HL-60 (cell line): ENCODE data around the gene MTFR2.
A peak's percentile ranks its signal among the peaks of the same experiment; 100 is the strongest.

ENCODE experiments used
- DNase-seq, 2 experiments: peaks; one replicate each; pipeline ENCODE4 v3.0.0-alpha.2; 2010 to 2020; ENCODE audit warnings: low read depth in 1 of 2, low spot score in 1 of 2
- H3K27ac ChIP-seq: fragments of 250-450 bp; sonication (Bioruptor Pico); replicated peaks from 2 replicates; pipeline ENCODE4 v1.5.1; 2020; ENCODE audit warnings: mild to moderate bottlenecking, moderate library complexity
- H3K27me3 ChIP-seq: fragments of 250-450 bp; sonication (Bioruptor Pico); 2 replicates; pipeline ENCODE4 v1.5.1; 2021; ENCODE audit warnings: mild to moderate bottlenecking, moderate library complexity; ENCODE audit not compliant: insufficient read depth, poor library complexity, severe bottlenecking
- H3K4me3 ChIP-seq: replicated peaks from 2 replicates; pipeline ENCODE4 v1.5.1; 2011; ENCODE audit warnings: mild to moderate bottlenecking, control low read depth, low read length; ENCODE audit not compliant: insufficient read depth
- GABPA ChIP-seq: IDR thresholded peaks from 2 replicates; pipeline ENCODE4 v1.6.1; 2012; ENCODE audit warnings: low read depth
- POLR2AphosphoS5 ChIP-seq: IDR thresholded peaks from 2 replicates; pipeline ENCODE4 v1.6.1; 2012; ENCODE audit warnings: low read depth
- SPI1 ChIP-seq: IDR thresholded peaks from 2 replicates; pipeline ENCODE4 v1.6.1; 2012; ENCODE audit warnings: low read depth, mild to moderate bottlenecking, borderline replicate concordance
- long read RNA-seq: library from polyadenylated mRNA; unstranded; transcript quantifications from one replicate; pipeline ENCODE4 v2.0.0, GENCODE V29; 2020
- TF ChIP-seq, protein P1 (sequence below): IDR thresholded peaks from one replicate; pipeline ENCODE4 v1.5.1; 2011; ENCODE audit warnings: low read length, control low read depth, inconsistent platforms; ENCODE audit not compliant: insufficient read depth
- TF ChIP-seq, protein P2 (sequence below): IDR thresholded peaks from 2 replicates; pipeline ENCODE4 v1.6.1; 2012; ENCODE audit warnings: low read depth; ENCODE audit not compliant: insufficient replicate concordance

Gene MTFR2
- long read RNA-seq, transcript MTFR2-205 (8 exons, 1,524 nt): minor isoform, 36 of 114 reads
- long read RNA-seq, transcript MTFR2-203 (8 exons, 1,793 nt): major isoform, 65 of 114 reads
- long read RNA-seq, partial matches to known transcripts: 9 of 114 reads
- long read RNA-seq, other reads (novel, unspliced or antisense): 4 of 114 reads

GRCh38 chr6:136249811-136250685 is at the start of gene MTFR2:
Gene MTFR2, minus strand, starts transcription at chr6:136250311. Its CDS starts 1,212 bp downstream, at chr6:136249099.
- TF ChIP-seq, protein P1, sequence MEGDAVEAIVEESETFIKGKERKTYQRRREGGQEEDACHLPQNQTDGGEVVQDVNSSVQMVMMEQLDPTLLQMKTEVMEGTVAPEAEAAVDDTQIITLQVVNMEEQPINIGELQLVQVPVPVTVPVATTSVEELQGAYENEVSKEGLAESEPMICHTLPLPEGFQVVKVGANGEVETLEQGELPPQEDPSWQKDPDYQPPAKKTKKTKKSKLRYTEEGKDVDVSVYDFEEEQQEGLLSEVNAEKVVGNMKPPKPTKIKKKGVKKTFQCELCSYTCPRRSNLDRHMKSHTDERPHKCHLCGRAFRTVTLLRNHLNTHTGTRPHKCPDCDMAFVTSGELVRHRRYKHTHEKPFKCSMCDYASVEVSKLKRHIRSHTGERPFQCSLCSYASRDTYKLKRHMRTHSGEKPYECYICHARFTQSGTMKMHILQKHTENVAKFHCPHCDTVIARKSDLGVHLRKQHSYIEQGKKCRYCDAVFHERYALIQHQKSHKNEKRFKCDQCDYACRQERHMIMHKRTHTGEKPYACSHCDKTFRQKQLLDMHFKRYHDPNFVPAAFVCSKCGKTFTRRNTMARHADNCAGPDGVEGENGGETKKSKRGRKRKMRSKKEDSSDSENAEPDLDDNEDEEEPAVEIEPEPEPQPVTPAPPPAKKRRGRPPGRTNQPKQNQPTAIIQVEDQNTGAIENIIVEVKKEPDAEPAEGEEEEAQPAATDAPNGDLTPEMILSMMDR: no peak
- peak; percentile 44; the same call in 1 of the 2 replicates for TF ChIP-seq GABPA
- peak; percentile 78 for TF ChIP-seq POLR2AphosphoS5
- TF ChIP-seq SPI1: peak; percentile 61; the same call in 1 of the 2 replicates
- TF ChIP-seq, protein P2, sequence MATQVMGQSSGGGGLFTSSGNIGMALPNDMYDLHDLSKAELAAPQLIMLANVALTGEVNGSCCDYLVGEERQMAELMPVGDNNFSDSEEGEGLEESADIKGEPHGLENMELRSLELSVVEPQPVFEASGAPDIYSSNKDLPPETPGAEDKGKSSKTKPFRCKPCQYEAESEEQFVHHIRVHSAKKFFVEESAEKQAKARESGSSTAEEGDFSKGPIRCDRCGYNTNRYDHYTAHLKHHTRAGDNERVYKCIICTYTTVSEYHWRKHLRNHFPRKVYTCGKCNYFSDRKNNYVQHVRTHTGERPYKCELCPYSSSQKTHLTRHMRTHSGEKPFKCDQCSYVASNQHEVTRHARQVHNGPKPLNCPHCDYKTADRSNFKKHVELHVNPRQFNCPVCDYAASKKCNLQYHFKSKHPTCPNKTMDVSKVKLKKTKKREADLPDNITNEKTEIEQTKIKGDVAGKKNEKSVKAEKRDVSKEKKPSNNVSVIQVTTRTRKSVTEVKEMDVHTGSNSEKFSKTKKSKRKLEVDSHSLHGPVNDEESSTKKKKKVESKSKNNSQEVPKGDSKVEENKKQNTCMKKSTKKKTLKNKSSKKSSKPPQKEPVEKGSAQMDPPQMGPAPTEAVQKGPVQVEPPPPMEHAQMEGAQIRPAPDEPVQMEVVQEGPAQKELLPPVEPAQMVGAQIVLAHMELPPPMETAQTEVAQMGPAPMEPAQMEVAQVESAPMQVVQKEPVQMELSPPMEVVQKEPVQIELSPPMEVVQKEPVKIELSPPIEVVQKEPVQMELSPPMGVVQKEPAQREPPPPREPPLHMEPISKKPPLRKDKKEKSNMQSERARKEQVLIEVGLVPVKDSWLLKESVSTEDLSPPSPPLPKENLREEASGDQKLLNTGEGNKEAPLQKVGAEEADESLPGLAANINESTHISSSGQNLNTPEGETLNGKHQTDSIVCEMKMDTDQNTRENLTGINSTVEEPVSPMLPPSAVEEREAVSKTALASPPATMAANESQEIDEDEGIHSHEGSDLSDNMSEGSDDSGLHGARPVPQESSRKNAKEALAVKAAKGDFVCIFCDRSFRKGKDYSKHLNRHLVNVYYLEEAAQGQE: peak; percentile 17
- peak; percentile 99 to 100 for DNase-seq
- Histone ChIP-seq H3K27me3 (no peaks in the 10 kb centered on the region), H3K27ac (peak within 1 kb of the TSS; percentile 80), H3K4me3 (peak within 1 kb of the TSS; percentile 97)

DNA sequence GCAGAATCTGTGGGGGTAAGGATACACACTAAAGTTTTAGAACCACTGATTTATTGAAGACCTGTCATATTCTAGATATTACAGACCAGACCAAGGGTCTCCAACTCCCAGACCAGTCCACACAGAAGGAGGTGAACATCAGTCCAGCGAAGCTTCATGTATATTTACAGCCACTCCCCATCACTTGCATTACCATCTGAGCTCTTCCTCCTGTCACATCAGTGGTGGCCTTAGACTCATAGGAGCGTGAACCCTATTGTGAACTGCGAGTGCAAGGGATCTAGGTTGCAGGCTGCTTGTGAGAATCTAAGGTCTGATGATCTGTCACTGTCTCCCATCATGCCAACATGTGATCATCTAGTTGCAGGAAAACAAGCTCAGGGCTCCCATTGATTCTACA is 44.5 kb upstream of the MTFR2 start:
- DNase-seq: no peak
- Histone ChIP-seq H3K27ac (no peak overlapping the region), H3K4me3 (no peak overlapping the region), H3K27me3 (no peaks in the 10 kb centered on the region)
- no peak for TF ChIP-seq SPI1
- TF ChIP-seq, protein P2: no peak
- no peak for TF ChIP-seq POLR2AphosphoS5
- TF ChIP-seq, protein P1: no peak
- TF ChIP-seq GABPA: no peak

GRCh38 chr6:136290410-136291010 is 40.4 kb upstream of the MTFR2 start:
- no peaks in the 10 kb centered on the region for H3K27me3 ChIP-seq
- DNase-seq: peak in 1 of 2 experiments; percentile 76

More at GRCh38 chr6:136290410-136291010, 40.4 kb upstream of the MTFR2 start:
- TF ChIP-seq GABPA: no peak
- TF ChIP-seq POLR2AphosphoS5: no peak
- TF ChIP-seq, protein P2: no peak
- TF ChIP-seq, protein P1: no peak
- Histone ChIP-seq H3K4me3 (peak overlapping the region; percentile 47), H3K27ac (peak overlapping the region; percentile 100)
